NCI-H526 (cell line): ENCODE results near the gene CEP20.
"Not testable (repeated sequence)": the region's sequence is repeated elsewhere in the genome, so short reads cannot be mapped to it uniquely, and the experiment has no call there.

Experiments
- DNase-seq, 2 experiments: peaks; one replicate each; lab custom pipeline; 2025; lab: John Stamatoyannopoulos, UW

CEP20 gene

DNA sequence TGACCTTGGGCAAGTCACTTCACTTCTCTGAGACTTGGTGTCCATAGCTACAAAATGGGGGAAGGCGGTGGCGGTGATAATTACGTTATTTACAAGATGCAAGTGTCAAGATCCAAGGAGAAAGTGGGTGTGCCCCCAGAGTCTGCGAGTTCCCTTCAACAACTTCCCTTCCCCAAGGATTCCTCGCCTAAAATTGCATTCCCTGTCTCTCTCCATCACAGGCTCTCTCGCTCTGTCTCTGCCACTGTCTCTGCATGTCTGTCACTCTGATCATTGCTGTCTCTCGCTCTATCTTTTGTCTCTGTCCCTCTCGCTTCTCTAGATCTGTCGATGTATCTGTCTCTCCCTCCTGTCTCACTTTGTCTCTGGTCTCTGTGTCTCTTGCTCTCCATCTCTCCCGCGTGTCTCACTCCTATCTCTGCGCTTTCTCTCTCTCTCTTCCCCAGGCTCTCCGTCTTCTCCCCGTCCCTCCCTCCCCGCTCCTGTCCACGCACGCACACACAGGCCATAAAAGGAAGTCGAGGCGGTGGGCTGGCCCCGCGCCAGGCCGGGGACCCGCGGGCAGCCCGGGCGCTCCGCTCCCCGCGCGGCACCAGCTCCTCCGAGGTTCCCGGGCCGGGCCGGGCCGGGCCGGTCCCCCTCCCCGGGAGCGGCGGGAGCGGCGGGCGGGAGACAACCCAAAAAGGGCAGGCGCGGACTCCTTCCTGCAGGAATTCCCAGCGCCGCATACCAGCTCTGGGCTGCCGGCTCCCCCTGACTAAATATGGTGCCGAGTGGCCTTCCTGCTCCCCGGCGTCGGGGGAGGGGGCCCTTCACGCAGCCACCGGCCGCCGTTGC is 30.5 kb downstream of the CEP20 start:
- DNase-seq, result no peak

DNA sequence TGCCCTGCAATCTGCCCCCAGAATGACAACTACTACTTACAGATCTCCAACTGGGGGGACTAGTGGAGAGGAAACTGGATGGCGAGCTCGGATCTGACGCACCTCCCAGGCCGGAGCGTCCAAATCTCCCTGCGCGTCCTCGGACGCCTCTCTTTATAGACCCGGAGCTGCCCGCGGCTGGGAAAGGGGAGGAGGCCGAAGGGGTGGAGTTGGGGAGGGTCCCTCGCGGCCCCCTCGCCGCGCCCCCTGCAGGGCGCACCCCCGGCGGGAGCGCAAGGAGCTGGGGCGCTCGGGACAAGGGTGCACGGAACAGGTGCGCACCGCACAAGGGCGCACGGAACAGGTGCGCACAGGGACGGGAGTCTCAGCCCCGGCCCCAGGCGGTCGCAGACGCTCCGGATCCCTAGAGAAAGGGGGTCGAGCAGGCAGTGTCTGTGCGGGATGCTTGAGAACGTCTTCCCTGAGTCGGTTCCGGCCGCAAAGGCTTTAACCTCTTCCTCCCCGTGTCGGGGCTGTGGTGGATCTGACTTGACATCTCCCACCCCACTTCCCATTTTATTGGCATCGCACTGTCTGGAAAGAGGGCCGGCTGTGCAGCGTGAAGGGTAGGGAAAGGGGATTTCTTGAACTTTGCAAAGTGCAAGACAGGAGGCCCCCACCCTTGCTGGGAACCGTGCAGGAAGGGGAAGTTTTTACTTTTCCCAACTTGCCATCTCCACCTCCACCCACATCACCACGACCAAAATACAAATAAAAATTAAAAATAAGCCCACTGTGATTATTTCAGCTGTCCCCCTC is 31.3 kb downstream of the CEP20 start, which contains the start of gene MYH11:
MYH11 (minus strand) TSS at position 128 of the 798 bp plus-strand sequence. CDS start 18,776 bp downstream, outside the sequence.
- no peak for DNase-seq

- DNase-seq, result no peak
Measured at GRCh38 chr16:15856182-15856581, 32.2 kb downstream of the CEP20 start.

- no peak for DNase-seq
Measured at GRCh38 chr16:15855704-15856003, 32.7 kb downstream of the CEP20 start.

GRCh38 chr16:15854906-15855703 is 33.3 kb downstream of the CEP20 start:
- DNase-seq, result no peak

DNA sequence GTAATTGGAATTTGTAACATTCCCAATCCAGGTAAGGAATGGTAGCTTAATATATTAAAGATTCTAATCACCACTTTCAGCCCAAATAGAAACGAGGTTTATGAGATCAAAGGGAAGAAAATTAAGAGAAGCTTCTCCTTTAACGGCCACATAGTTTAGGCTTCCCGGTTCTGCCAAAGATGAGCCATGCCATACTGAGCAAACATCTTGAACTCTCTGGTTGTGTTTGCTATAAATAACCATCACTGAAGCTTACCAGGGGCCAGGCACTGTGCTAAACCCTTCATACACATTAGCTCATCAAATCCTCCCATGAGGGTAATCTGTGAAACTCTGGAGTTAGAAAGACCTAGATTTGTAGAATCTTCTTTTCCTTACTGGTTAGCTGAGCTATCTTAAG is 34.3 kb downstream of the CEP20 start:
- DNase-seq, result no peak

GRCh38 chr16:15853021-15853420 is 35.4 kb downstream of the CEP20 start:
- DNase-seq, result no peak

GRCh38 chr16:15850555-15850954 is 37.8 kb downstream of the CEP20 start:
- DNase-seq, result not testable (repeated sequence)

DNA sequence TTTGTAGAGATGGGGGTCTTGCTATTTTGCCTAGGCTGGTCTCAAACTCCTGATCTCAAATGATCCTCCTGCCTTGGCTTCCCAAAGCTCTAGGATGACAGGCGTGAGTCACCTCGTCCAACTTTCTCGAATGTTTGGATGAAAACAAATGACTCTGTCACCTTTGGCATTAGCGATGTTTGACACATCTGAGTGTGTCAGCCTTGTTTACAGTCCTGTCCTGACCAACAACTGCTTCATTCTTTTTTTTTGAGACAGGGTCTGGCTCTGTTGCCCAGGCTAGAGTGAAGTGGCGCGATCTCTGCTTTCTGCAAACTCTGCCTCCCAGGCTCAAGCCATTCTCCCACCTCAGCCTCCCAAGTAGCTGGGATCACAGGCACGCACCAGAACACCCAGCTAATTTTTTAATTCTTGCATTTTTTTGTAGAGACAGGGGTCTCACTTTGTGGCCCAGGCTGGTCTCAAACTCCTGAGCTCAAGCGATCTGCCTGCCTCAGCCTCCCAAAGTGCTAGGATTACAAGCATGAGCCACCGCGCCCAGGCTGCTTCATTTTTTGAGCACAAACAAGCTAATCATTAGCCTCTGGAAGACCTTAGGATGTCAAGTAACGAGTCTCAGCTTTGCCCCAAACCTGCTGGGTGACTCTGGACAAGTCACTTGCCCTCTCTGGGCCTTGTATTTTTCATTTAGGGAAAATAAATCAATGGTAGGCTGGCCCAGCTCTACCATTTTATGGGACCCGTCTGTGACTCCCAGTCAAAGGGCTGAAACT is 39.0 kb downstream of the CEP20 start:
- no peak for DNase-seq

DNA sequence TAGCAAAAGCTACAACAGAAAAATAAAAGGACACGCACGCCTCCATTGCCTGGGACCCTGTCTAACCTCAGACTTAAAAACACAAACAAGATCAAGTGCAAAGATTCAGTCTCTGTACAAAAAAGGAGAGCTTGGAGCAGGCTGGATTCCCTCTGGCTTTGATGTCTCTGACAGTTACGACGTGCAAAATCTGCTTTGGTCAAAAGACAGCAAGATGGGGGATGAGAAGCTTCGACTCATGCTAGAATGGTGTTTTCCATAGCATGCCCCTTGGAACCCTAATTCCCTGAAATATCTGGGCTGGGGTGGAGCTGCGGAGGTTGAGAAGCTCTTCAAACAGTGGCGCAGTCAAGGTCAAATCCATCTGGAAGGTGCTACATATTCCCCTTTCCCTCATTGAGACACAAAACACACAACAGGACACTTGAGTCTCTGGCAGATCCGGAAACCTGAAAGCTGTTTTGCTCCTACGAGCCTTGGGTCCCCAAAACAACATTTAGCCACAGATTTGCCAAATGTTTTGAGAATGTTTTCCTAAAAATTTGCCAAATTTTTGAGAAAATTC is 40.7 kb downstream of the CEP20 start:
- DNase-seq, result no peak

DNA sequence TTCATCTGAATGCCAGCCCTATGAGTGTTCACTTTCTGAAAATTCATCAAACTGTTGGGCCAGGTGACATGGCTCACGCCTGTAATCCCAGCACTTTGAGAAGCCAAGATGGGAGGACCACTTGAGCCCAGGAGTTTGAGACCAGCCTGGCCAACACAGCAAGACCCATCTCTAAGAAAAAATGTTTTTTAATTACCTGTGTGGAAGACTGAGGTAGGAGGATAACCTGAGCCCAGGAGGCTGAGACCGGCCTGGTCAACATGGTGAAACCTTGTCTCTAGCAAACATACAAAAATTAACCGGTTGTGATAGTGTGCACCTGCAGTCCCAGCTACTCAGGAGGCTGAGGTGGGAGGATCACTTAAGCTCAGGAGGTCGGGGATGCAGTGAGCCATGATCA is 41.9 kb downstream of the CEP20 start:
- no peak for DNase-seq

DNA sequence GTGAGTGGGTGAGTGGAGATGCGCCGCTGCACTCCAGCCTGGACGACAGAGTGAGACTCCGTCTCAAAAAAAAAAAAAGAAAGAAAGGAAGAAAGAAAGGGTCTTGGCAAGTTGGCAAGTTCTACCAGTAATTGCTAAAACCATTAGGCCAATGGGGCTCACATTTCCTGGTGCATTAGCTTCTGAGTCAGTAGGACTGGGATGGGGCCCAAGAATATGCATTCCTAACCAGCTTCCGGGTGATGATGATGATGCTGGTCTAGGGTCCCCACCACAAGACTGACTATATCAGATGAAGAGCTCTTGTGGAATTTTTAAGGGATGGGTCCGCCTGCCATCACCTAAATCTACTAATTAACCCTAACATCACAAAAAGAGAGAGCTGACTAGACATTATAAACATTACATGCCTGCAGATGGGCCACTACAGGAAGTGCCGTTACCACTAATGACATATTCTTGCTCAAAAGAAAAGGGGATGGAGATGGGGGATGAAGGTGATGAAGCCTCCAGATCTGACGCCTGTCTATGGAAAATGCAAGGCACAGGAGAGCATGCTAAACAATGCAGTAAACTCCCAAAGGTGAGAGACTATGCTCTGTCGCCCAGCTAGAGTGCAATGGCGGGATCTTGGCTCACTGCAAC is 44.6 kb downstream of the CEP20 start:
- DNase-seq, result no peak

- DNase-seq, result not testable (repeated sequence)
Measured at GRCh38 chr16:15839204-15839603, 49.2 kb downstream of the CEP20 start.

- DNase-seq, result no peak
Measured at GRCh38 chr16:15837761-15838160, 50.6 kb downstream of the CEP20 start.

GRCh38 chr16:15836965-15837611 is 51.3 kb downstream of the CEP20 start:
- DNase-seq, result no peak

DNA sequence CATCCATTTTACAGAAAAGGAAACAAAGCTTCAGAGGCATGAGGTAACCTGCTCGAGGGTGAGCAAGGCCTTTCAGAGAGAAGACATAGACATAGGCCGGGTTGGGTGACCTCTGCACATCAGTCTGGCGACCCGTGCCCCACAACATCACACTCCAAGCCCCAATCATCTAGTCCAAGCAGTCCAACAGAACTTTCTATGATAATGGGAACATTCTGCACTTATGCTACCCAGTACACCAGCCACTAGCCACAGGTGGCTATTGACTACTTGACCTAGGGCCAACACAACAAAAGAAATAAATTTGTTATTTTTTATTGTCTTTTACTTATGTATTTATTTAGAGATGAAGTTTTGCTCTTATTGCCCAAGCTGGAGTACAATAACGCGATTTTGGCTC is 52.3 kb downstream of the CEP20 start:
- no peak for DNase-seq

GRCh38 chr16:15835136-15835878 is 53.1 kb downstream of the CEP20 start:
- DNase-seq, result no peak

- no peak for DNase-seq
Measured at GRCh38 chr16:15834502-15834901, 53.9 kb downstream of the CEP20 start.

GRCh38 chr16:15833541-15833940 is 54.9 kb downstream of the CEP20 start:
- no peak for DNase-seq

DNA sequence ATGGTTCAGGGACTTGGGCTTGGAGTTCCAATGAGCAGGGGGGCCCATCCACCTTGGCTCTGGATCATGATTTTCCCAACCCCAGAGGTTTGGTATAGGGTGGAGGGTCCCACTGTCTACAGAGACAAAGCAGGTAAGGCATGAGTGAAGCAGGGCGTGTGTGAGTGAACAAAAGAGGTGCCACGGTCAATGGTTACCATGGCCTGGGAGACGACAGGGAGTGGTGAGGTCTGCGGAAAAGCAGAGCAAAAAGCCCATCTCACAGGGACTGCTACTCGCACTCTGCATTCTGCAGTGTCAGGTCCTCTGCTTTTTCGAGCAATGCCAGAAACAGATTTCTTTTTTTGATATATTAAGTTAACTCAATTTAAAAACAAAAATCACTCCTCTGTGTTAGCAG is 56.2 kb downstream of the CEP20 start:
- no peak for DNase-seq
